Measurements from ENCODE around the gene CEPT1.

CEPT1 gene

DNA sequence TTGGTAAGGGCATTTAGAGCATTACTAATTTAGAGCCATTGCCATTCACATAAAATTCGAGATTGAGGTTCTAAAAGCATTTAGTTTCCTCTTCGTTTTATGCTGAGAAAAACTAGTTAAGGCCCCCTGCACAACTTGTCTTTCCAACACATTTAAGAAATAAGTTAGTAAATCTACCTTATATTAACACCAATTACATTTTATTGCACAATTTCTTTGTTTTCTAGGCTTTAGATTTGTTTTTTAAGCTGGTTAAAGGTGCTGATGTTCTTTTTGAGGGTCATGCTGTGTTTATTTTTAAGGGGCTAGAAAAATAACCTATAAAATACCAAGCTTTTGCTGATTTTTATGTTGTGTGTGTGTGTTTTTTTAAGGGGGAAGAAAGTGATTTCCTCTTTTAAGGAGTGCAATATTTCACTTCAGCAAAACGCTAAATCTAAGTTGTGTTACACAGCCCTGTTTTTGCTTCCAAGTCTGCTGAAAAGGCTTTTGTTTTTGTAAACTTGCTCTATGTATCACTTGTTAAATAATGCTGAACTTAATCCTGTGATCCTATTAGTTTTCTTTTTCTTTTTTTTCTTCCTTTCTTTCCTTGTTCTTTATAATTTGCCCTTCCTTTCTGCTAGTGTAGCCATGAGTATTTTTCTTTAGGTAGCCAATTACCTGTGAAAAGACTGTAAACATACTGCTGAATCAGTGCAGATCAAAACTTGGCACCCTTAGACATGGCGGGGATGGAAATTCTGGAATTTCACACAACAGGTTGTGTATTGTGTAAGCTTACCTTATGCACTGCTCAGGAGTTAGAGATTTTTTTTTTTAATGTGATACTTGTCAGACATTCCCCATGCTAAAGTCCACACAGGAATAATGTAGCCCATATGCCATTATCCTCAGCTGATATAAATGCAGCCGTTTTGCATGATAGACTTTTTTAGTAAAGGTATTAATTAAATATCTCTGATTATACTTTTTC is 1.5 kb downstream of the CEPT1 start:
- Histone ChIP-seq H3K9me3 (ENCODE audit: low read length) (no peaks in the 10 kb centered on the region), H3K4me3 (ENCODE audit: low read depth, low read length, poor library complexity, severe bottlenecking) (peak overlapping the region; percentile 84), H4K20me1 (ENCODE audit: insufficient read depth, low read length) (no peaks in the 10 kb centered on the region), H3K27ac (ENCODE audit: low read depth, low read length, poor library complexity, severe bottlenecking) (peak overlapping the region; percentile 85), H3K4me1 (ENCODE audit: insufficient read depth, low read length, severe bottlenecking) (peaks cover 75% of the 10 kb centered on the region), H3K36me3 (ENCODE audit: insufficient read depth, low read length) (peaks cover 27% of the 10 kb centered on the region), H3K9me2 (ENCODE audit: low read depth, low read length) (no peaks in the 10 kb centered on the region), H2AFZ (ENCODE audit: low read length) (no peak overlapping the region), H3F3A (ENCODE audit: insufficient read depth, low read length) (no peaks in the 10 kb centered on the region), H3K4me2 (ENCODE audit: low read length) (peak overlapping the region; percentile 97), H3K79me2 (ENCODE audit: insufficient read depth, low read length) (peaks cover 85% of the 10 kb centered on the region), H3K27me3 (ENCODE audit: insufficient read depth, low read length) (no peaks in the 10 kb centered on the region), H3K9ac (ENCODE audit: low read length) (peak overlapping the region; percentile 92)
- TF ChIP-seq, protein P1, sequence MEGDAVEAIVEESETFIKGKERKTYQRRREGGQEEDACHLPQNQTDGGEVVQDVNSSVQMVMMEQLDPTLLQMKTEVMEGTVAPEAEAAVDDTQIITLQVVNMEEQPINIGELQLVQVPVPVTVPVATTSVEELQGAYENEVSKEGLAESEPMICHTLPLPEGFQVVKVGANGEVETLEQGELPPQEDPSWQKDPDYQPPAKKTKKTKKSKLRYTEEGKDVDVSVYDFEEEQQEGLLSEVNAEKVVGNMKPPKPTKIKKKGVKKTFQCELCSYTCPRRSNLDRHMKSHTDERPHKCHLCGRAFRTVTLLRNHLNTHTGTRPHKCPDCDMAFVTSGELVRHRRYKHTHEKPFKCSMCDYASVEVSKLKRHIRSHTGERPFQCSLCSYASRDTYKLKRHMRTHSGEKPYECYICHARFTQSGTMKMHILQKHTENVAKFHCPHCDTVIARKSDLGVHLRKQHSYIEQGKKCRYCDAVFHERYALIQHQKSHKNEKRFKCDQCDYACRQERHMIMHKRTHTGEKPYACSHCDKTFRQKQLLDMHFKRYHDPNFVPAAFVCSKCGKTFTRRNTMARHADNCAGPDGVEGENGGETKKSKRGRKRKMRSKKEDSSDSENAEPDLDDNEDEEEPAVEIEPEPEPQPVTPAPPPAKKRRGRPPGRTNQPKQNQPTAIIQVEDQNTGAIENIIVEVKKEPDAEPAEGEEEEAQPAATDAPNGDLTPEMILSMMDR (IDR thresholded peaks at IDR 0.05; ENCODE audit: low read length) = no peak
- no peak for TF ChIP-seq EZH2 (IDR thresholded peaks at IDR 0.05; ENCODE audit: borderline replicate concordance, low read length)

DNA sequence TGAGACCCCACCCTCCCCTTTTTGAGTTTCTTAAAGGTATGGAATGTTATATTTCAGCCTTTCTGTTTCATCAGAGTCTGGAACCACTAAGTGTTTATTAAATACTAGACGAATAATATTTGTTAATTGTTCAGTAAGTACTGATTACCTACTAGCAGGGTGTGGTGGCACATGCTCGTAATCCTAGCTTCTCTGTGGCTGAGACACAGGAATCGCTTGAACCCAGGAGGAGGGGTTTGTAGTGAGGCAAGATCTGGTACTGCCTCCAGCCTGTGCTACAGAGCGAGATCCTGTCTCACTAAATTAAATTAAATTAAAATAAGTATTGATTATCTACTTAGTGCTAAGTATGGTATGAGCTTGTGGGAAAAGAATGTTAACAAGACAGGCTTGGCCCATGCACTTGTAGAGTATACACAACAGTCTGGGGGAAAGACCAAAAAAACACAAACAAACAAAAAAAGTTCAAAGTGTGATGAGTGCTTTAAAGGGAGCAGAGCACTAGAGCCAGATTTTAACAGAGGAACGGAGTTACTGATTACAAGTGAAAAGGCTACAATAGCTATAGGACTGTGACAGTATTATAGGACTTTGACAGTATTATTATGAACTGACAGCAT is 2.4 kb downstream of the CEPT1 start:
- Histone ChIP-seq H3K4me3 (ENCODE audit: low read depth, low read length, poor library complexity, severe bottlenecking) (peak overlapping the region; percentile 84), H3K27me3 (ENCODE audit: insufficient read depth, low read length) (no peaks in the 10 kb centered on the region), H4K20me1 (ENCODE audit: insufficient read depth, low read length) (no peaks in the 10 kb centered on the region), H3F3A (ENCODE audit: insufficient read depth, low read length) (no peaks in the 10 kb centered on the region), H3K4me1 (ENCODE audit: insufficient read depth, low read length, severe bottlenecking) (peaks cover 84% of the 10 kb centered on the region), H2AFZ (ENCODE audit: low read length) (no peak overlapping the region), H3K27ac (ENCODE audit: low read depth, low read length, poor library complexity, severe bottlenecking) (peak overlapping the region; percentile 85), H3K36me3 (ENCODE audit: insufficient read depth, low read length) (peaks cover 21% of the 10 kb centered on the region), H3K79me2 (ENCODE audit: insufficient read depth, low read length) (peaks cover 93% of the 10 kb centered on the region), H3K4me2 (ENCODE audit: low read length) (peak overlapping the region; percentile 97), H3K9me3 (ENCODE audit: low read length) (no peaks in the 10 kb centered on the region), H3K9ac (ENCODE audit: low read length) (peak overlapping the region; percentile 92), H3K9me2 (ENCODE audit: low read depth, low read length) (no peaks in the 10 kb centered on the region)
- TF ChIP-seq, protein P1 (IDR thresholded peaks at IDR 0.05; ENCODE audit: low read length) = no peak
- no peak for TF ChIP-seq EZH2 (IDR thresholded peaks at IDR 0.05; ENCODE audit: borderline replicate concordance, low read length)

DNA sequence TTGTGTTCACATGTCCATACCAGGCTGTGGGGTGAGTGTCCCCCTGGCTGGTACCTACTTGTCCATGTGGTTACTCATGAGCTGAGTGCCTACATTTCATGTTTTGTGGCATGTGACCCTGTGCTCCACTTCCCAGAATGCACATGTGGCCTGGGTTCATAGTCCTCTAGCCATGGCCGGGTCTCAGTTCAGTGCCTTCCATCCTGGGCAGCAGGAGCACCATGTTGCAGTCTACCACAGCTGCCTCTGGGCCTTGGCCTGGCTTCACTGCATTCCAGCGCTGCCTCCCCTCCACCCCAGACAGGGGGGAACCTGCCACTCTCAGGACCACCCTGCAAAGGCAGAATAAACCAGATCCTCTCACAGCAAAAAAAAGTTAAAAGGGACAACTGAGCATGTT is 5.5 kb downstream of the CEPT1 start:
- Histone ChIP-seq H3K9me3 (ENCODE audit: low read length) (no peaks in the 10 kb centered on the region), H2AFZ (ENCODE audit: low read length) (no peak overlapping the region), H3K9me2 (ENCODE audit: low read depth, low read length) (no peaks in the 10 kb centered on the region), H3K9ac (ENCODE audit: low read length) (peak overlapping the region; percentile 45; the same call in 1 of the 2 replicates), H3K36me3 (ENCODE audit: insufficient read depth, low read length) (peaks cover 37% of the 10 kb centered on the region), H3K4me2 (ENCODE audit: low read length) (peak overlapping the region; percentile 46), H4K20me1 (ENCODE audit: insufficient read depth, low read length) (no peaks in the 10 kb centered on the region), H3K4me1 (ENCODE audit: insufficient read depth, low read length, severe bottlenecking) (peaks cover 96% of the 10 kb centered on the region), H3K79me2 (ENCODE audit: insufficient read depth, low read length) (peaks cover 100% of the 10 kb centered on the region), H3K27me3 (ENCODE audit: insufficient read depth, low read length) (no peaks in the 10 kb centered on the region), H3F3A (ENCODE audit: insufficient read depth, low read length) (no peaks in the 10 kb centered on the region), H3K4me3 (ENCODE audit: low read depth, low read length, poor library complexity, severe bottlenecking) (peak overlapping the region; percentile 16), H3K27ac (ENCODE audit: low read depth, low read length, poor library complexity, severe bottlenecking) (peak overlapping the region; percentile 34)
- TF ChIP-seq, protein P1 (IDR thresholded peaks at IDR 0.05; ENCODE audit: low read length) = no peak
